Loucy (cell line): ENCODE results near the gene KLF6.

Source experiments
- H2AFZ ChIP-seq: fragments of 200-600 bp; sonication (generic); 2 replicates; pipeline ENCODE4 v1.6.0; 2016; ENCODE audit warnings: antibody characterized with exemption, mild to moderate bottlenecking, low read length, moderate library complexity
- H3F3A ChIP-seq: fragments of 200-600 bp; 2 replicates; pipeline ENCODE4 v1.6.0; 2016; ENCODE audit warnings: antibody characterized with exemption, low read depth, mild to moderate bottlenecking
- H3K27me3 ChIP-seq: fragments of 200-600 bp; sonication (generic); 2 replicates; pipeline ENCODE4 v1.6.1; 2014; ENCODE audit warnings: low read length, mild to moderate bottlenecking; ENCODE audit not compliant: insufficient read depth, poor library complexity, severe bottlenecking
- H3K36me3 ChIP-seq: fragments of 200-600 bp; sonication (generic); 2 replicates; pipeline ENCODE4 v1.6.1; 2016; ENCODE audit warnings: low read length; ENCODE audit not compliant: insufficient read depth
- H3K4me1 ChIP-seq: fragments of 200-600 bp; sonication (generic); 2 replicates; pipeline ENCODE4 v1.5.1; 2014; ENCODE audit warnings: low read length, mild to moderate bottlenecking; ENCODE audit not compliant: insufficient read depth, poor library complexity, severe bottlenecking
- H3K4me2 ChIP-seq: fragments of 200-600 bp; sonication (generic); 2 replicates; pipeline ENCODE4 v1.6.0; 2014; ENCODE audit warnings: antibody characterized with exemption, low read length, low read depth, mild to moderate bottlenecking; ENCODE audit not compliant: poor library complexity, severe bottlenecking
- H3K4me3 ChIP-seq: fragments of 200-600 bp; sonication (generic); 2 replicates; pipeline ENCODE4 v1.5.1; 2014; ENCODE audit warnings: low read length, mild to moderate bottlenecking, mixed read lengths; ENCODE audit not compliant: poor library complexity, severe bottlenecking
- H3K79me2 ChIP-seq: fragments of 200-600 bp; sonication (generic); 2 replicates; pipeline ENCODE4 v1.6.1; 2014; ENCODE audit warnings: low read length; ENCODE audit not compliant: insufficient read depth
- H3K9ac ChIP-seq: fragments of 200-600 bp; sonication (generic); 2 replicates; pipeline ENCODE4 v1.6.0; 2014; ENCODE audit warnings: mild to moderate bottlenecking, low read depth, low read length, moderate library complexity; ENCODE audit not compliant: poor library complexity, severe bottlenecking
- H3K9me2 ChIP-seq: fragments of 200-600 bp; sonication (generic); replicated peaks from 2 replicates; pipeline ENCODE4 v1.6.1; 2016; ENCODE audit warnings: low read depth, low read length, mixed read lengths
- H3K9me3 ChIP-seq: fragments of 200-600 bp; sonication (generic); 2 replicates; pipeline ENCODE4 v1.6.1; 2014; ENCODE audit warnings: mild to moderate bottlenecking, antibody characterized with exemption, low read length, low read depth; ENCODE audit not compliant: insufficient read depth
- H4K20me1 ChIP-seq: fragments of 200-600 bp; sonication (generic); 2 replicates; pipeline ENCODE4 v1.6.0; 2014; ENCODE audit warnings: antibody characterized with exemption, low read length, mild to moderate bottlenecking; ENCODE audit not compliant: insufficient read depth, poor library complexity, severe bottlenecking
- CTCF ChIP-seq: fragments of 200-600 bp; sonication (generic); conservative IDR thresholded peaks from 2 replicates; pipeline ENCODE4 v1.5.1; 2014; ENCODE audit warnings: mild to moderate bottlenecking, antibody characterized with exemption, low read length
- EZH2phosphoT487 ChIP-seq: fragments of 200-600 bp; IDR thresholded peaks from 2 replicates; pipeline ENCODE4 v1.6.1; 2018; ENCODE audit warnings: antibody characterized with exemption, mild to moderate bottlenecking, moderate library complexity, borderline replicate concordance

The KLF6 gene

GRCh38 chr10:3757638-3758490, 27.1 kb downstream of the KLF6 start:
- H3K9ac ChIP-seq = no peak overlapping the region
- H3K4me2 ChIP-seq = no peak overlapping the region
- H3F3A ChIP-seq = no peaks in the 10 kb centered on the region
- no peak overlapping the region for H3K4me3 ChIP-seq
- H3K9me2 ChIP-seq = no peaks in the 10 kb centered on the region
- H3K9me3 ChIP-seq = no peaks in the 10 kb centered on the region
- H2AFZ ChIP-seq = no peak overlapping the region
- no peaks in the 10 kb centered on the region for H3K27me3 ChIP-seq
- TF ChIP-seq EZH2phosphoT487 (no peak), CTCF (no peak)
- no peaks in the 10 kb centered on the region for H3K79me2 ChIP-seq
- H3K4me1 ChIP-seq = no peaks in the 10 kb centered on the region
- no peaks in the 10 kb centered on the region for H4K20me1 ChIP-seq
- H3K36me3 ChIP-seq = no peaks in the 10 kb centered on the region

- no peaks in the 10 kb centered on the region for H3F3A ChIP-seq
- no peak for TF ChIP-seq EZH2phosphoT487
- no peak for TF ChIP-seq CTCF
- H3K79me2 ChIP-seq = no peaks in the 10 kb centered on the region
- H4K20me1 ChIP-seq = no peaks in the 10 kb centered on the region
- H3K9me2 ChIP-seq = no peaks in the 10 kb centered on the region
- no peaks in the 10 kb centered on the region for H3K4me1 ChIP-seq
- no peak overlapping the region for H2AFZ ChIP-seq
- no peaks in the 10 kb centered on the region for H3K27me3 ChIP-seq
- no peak overlapping the region for H3K4me3 ChIP-seq
- H3K9ac ChIP-seq = no peak overlapping the region
- no peaks in the 10 kb centered on the region for H3K9me3 ChIP-seq
- no peak overlapping the region for H3K4me2 ChIP-seq
- H3K36me3 ChIP-seq = no peaks in the 10 kb centered on the region
Observed at GRCh38 chr10:3757250-3757637, 27.8 kb downstream of the KLF6 start.

GRCh38 chr10:3756360-3756740, 28.7 kb downstream of the KLF6 start:
- TF ChIP-seq EZH2phosphoT487 (no peak), CTCF (no peak)
- Histone ChIP-seq H3K9me3 (no peaks in the 10 kb centered on the region), H3K4me3 (no peak overlapping the region), H3K4me2 (no peak overlapping the region), H3K36me3 (no peaks in the 10 kb centered on the region), H3K9me2 (no peaks in the 10 kb centered on the region), H3K79me2 (no peaks in the 10 kb centered on the region), H4K20me1 (no peaks in the 10 kb centered on the region), H3K9ac (no peak overlapping the region), H2AFZ (no peak overlapping the region), H3K4me1 (no peaks in the 10 kb centered on the region), H3F3A (no peaks in the 10 kb centered on the region), H3K27me3 (no peaks in the 10 kb centered on the region)
